Sigmoid colon (tissue), 4 donors: Measurements from ENCODE around the gene UTP25.

Experiments used
- CTCF ChIP-seq, 4 experiments: fragments of 450-650 bp in 3 of 4; fragments of 200-600 bp in 1 of 4; IDR thresholded peaks; one replicate each; pipeline ENCODE4 v1.5.1; 2016 to 2019; ENCODE audit warnings: antibody characterized with exemption in 4 of 4, mild to moderate bottlenecking in 3 of 4, moderate library complexity in 2 of 4
- EP300 ChIP-seq, 4 donors: sonication (generic); formaldehyde crosslinking; IDR thresholded peaks; one replicate each; pipeline ENCODE4 v1.6.1; 2017; ENCODE audit warnings: antibody characterized with exemption in 4 of 4
- POLR2A ChIP-seq, 2 donors: fragments of 450-650 bp; IDR thresholded peaks; one replicate each; pipeline ENCODE4 v1.6.1; 2016; ENCODE audit warnings: antibody characterized with exemption in 2 of 2, mild to moderate bottlenecking in 2 of 2, moderate library complexity in 2 of 2
- POLR2AphosphoS5 ChIP-seq, 4 donors: sonication (generic); formaldehyde crosslinking; IDR thresholded peaks; one replicate each; pipeline ENCODE4 v1.6.1; 2017; ENCODE audit warnings: antibody characterized with exemption in 4 of 4

- no peak for TF ChIP-seq CTCF (IDR thresholded peaks at IDR 0.05)
- no peak for TF ChIP-seq POLR2AphosphoS5 (IDR thresholded peaks at IDR 0.05)
- TF ChIP-seq POLR2A (IDR thresholded peaks at IDR 0.05), result no peak
- no peak for TF ChIP-seq EP300 (IDR thresholded peaks at IDR 0.05)
Observed at GRCh38 chr1:209802780-209803152, 25.0 kb upstream of the UTP25 start.
